Measurements from ENCODE around the gene FRMD1. TPM values are rescaled to one million over a fixed set of nuclear protein-coding genes. Genes with fewer than 3 reads are reported as not detected.

The FRMD1 gene
- polyA plus RNA-seq, 3 donors from 2014 or later = not detected

- Mint-ChIP-seq H3K4me1 (no peaks in the 10 kb centered on the region), H3K36me3 (no peaks in the 10 kb centered on the region), H3K4me3 (no peak overlapping the region), H3K9me3 (peaks cover 0 to 3% (median 0%) of the 10 kb centered on the region in 6 donors), H3K27ac (no peak overlapping the region), H3K27me3 (ENCODE audit: low read depth in 3 of 3) (peaks cover 9 to 16% (median 15%) of the 10 kb centered on the region in 3 donors)
- DNase-seq = no peak
These were observed 24.2 kb upstream of the FRMD1 start for GRCh38 chr6:168103050-168103830.

DNA sequence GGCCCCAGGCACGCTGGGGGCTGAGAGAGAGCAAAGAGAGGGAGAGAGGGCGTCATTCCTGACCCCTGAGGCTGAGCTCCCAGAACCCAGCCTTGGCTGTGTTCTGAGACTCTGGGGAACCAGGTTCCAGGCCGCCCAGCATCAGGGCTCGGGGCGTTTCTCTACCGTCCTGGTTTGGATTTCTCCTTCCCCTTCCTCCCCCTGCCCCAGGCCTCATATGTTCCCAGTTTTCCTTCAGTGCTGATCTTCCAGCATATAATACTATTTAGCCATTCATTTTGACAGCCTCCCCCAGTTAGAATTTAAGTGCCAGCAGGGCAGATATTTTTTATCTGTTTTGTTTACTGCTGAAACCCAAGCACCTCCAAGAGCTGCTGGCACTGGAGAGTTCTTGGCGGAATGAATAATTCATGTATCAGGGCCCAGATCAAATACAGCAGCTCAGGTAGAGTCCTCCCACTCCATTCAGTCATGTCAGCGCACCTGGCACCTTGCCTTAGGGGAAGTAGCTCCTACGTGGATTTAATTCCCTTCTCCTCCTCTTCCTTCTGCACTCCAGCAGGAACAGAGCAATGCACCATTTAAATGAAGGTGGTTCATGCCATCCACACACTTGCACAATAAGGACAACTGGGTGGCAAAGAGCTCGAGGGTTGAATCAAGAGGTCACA, 23.4 kb upstream of the FRMD1 start:
- H3K9me3 Mint-ChIP-seq = peaks cover 0 to 3% (median 0%) of the 10 kb centered on the region in 6 donors
- DNase-seq = no peak
- no peak overlapping the region for H3K4me3 Mint-ChIP-seq
- H3K27me3 Mint-ChIP-seq (ENCODE audit: low read depth in 3 of 3) = peaks cover 9 to 16% (median 15%) of the 10 kb centered on the region in 3 donors
- no peaks in the 10 kb centered on the region for H3K4me1 Mint-ChIP-seq
- no peak overlapping the region for H3K27ac Mint-ChIP-seq
- no peaks in the 10 kb centered on the region for H3K36me3 Mint-ChIP-seq

- Mint-ChIP-seq H3K27ac (no peak overlapping the region), H3K36me3 (no peaks in the 10 kb centered on the region), H3K4me1 (no peaks in the 10 kb centered on the region), H3K27me3 (ENCODE audit: low read depth in 3 of 3) (peaks cover 9 to 16% (median 15%) of the 10 kb centered on the region in 3 donors), H3K4me3 (no peak overlapping the region), H3K9me3 (peaks cover 0 to 3% (median 0%) of the 10 kb centered on the region in 6 donors)
- DNase-seq = no peak
These were observed 22.7 kb upstream of the FRMD1 start for GRCh38 chr6:168101590-168102314.

DNA sequence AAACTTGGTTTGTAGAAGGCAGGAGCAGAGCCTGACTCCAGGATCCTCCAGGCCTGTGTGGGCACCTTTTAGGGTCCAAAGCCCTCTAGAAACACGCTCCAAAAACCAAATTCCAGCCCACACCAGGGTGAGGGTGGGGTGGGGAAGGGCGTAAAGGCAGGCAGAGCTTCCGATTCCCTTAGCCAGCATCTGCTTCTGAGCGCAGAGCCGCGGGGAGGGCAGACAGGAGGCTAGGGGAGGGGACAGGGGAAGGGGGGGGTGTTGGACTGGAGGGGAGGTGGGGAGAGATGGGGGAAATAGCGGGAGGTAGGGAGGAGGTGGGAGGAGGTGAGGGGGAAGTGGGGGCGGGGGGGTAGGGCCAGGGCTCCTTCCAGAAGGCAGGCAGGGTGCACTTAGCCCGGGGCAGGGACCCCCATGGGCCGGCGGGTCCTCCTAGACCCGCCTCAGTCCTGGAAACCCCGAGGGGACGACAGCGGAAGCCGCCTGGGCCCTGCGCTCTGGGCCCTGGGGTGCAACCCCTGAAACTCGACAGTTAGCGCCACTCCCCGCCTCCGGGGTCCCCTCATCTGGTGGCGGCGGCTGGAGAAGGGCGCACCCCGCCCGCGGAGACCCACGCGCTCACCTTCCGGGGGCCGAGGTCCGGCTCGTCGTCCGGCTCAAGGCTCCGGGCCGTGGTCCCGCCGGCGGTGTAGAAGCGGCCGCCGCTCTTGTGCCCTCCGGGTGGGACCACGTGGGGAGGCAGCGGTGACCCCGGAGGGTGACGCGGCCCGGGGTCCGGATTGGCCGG, 22.0 kb upstream of the FRMD1 start:
- Mint-ChIP-seq H3K36me3 (no peaks in the 10 kb centered on the region), H3K4me3 (no peak overlapping the region), H3K9me3 (peaks cover 0 to 3% (median 0%) of the 10 kb centered on the region in 6 donors), H3K27me3 (ENCODE audit: low read depth in 3 of 3) (peaks cover 6 to 16% (median 15%) of the 10 kb centered on the region in 3 donors), H3K4me1 (no peaks in the 10 kb centered on the region), H3K27ac (no peak overlapping the region)
- DNase-seq = no peak

GRCh38 chr6:168100011-168100802, 21.2 kb upstream of the FRMD1 start:
- Mint-ChIP-seq H3K4me3 (no peak overlapping the region), H3K27ac (no peak overlapping the region), H3K36me3 (no peaks in the 10 kb centered on the region), H3K9me3 (peaks cover 0 to 3% (median 0%) of the 10 kb centered on the region in 6 donors), H3K27me3 (ENCODE audit: low read depth in 3 of 3) (peaks cover 6 to 18% (median 11%) of the 10 kb centered on the region in 3 donors), H3K4me1 (no peaks in the 10 kb centered on the region)
- no peak for DNase-seq

DNA sequence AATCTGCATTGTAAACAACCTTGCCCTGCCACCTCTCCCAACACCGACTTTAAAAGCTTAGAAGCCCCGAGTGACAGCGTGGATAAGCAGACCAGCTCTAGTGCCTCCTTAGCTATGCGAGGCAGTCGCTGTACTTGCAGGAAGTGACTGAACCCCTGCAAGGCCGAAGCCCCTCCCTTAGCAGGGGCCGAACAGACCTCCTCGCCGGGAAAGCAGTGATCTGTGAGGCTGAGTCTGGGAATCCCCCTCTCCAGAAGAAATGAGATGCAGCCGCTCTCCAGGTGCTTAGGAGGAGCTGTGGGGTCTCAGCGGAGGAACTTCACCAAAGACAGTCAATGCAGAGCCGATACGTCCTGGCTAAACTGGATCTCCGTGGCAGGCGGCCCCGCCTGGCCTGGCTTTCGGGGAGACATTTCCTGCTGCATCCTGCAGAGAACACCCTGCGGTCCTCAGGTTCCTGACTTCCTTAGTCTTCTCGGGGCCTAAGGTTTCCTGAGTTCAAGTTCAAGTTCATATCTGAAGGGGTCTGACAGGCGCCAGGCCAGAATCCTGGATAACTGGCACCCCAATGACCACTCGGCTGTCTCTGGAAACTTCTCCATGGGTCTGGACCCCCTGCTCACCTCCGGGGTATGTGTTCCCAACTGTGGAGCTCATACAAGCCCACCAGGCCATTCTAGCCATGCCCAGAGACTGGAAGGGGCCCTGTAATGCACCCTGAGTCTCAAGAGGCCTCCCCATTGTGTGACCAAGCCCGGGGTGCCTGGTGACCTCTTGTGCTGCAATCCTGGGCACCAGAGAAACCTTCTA, 20.4 kb upstream of the FRMD1 start:
- Mint-ChIP-seq H3K27ac (no peak overlapping the region), H3K27me3 (ENCODE audit: low read depth in 3 of 3) (peaks cover 2 to 18% (median 11%) of the 10 kb centered on the region in 3 donors), H3K9me3 (peaks cover 0 to 3% (median 0%) of the 10 kb centered on the region in 6 donors), H3K4me3 (no peak overlapping the region), H3K36me3 (no peaks in the 10 kb centered on the region), H3K4me1 (no peaks in the 10 kb centered on the region)
- DNase-seq = no peak

DNA sequence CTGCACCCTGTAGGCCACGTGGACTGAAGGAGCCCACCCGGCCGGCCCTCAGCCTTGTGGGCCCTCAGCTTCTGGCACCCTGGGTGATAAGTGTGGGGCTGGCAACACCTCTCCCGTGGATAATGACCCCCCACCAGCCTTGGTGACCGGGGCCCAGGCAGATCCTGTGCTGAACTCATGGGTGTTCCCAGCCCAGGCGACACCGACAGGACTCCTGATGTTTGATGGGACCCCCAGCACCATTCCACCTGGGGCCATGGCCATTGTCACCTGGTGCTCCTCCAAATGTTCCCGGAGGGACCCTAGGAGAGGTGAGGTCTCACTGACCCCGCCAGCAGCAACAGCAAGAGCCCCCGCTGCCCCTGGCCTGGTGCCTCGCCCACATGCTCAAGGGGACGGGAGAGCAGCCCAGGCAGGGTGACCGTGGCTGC, 19.4 kb upstream of the FRMD1 start:
- no peak for DNase-seq
- Mint-ChIP-seq H3K9me3 (peaks cover 0 to under 1% (median 0%) of the 10 kb centered on the region in 6 donors), H3K4me3 (no peak overlapping the region), H3K27ac (no peak overlapping the region), H3K36me3 (no peaks in the 10 kb centered on the region), H3K4me1 (no peaks in the 10 kb centered on the region), H3K27me3 (ENCODE audit: low read depth in 3 of 3) (peaks cover 2 to 18% (median 6%) of the 10 kb centered on the region in 3 donors)

- DNase-seq = no peak
- Mint-ChIP-seq H3K27me3 (ENCODE audit: low read depth in 3 of 3) (peaks cover 2 to 17% (median 6%) of the 10 kb centered on the region in 3 donors), H3K4me1 (no peaks in the 10 kb centered on the region), H3K36me3 (no peaks in the 10 kb centered on the region), H3K27ac (no peak overlapping the region), H3K4me3 (no peak overlapping the region), H3K9me3 (no peaks in the 10 kb centered on the region)
These were observed 18.8 kb upstream of the FRMD1 start for GRCh38 chr6:168097621-168098430.

- DNase-seq = no peak
- no peaks in the 10 kb centered on the region for H3K4me1 Mint-ChIP-seq
These were observed 18.2 kb upstream of the FRMD1 start for GRCh38 chr6:168097221-168097620.

DNA sequence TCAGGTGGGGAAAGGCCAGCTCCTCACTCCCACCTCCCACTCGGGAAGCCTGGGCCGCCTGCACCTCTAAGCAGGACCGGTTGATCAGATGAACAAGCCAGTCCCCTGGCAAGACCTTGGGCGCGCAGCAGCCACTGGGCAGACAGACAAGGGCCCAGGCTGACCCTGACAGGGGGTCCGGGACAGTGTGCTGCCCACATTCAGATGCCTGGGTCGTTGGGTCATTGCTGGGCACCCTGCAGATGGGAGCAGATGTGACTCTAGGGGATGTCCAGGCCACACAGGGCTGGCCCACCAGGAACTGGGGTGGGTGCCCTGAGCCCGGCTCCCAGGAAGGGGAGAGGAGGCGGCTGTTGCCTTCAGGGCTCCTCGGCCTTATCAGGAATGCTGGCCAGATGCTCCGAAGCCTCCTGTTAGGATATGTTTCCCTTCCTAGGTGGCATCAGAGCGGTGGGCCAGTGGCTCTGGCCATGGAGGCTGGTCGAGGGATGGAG, 17.3 kb upstream of the FRMD1 start:
- no peak for DNase-seq
- Mint-ChIP-seq H3K36me3 (no peaks in the 10 kb centered on the region), H3K4me3 (no peak overlapping the region), H3K27me3 (ENCODE audit: low read depth in 3 of 3) (peaks cover 0 to 13% (median 2%) of the 10 kb centered on the region in 3 donors), H3K9me3 (no peaks in the 10 kb centered on the region), H3K4me1 (no peaks in the 10 kb centered on the region), H3K27ac (no peak overlapping the region)

More at GRCh38 chr6:168097221-168097620, 18.2 kb upstream of the FRMD1 start:
- Mint-ChIP-seq H3K9me3 (no peaks in the 10 kb centered on the region), H3K4me3 (no peak overlapping the region), H3K36me3 (no peaks in the 10 kb centered on the region), H3K27ac (no peak overlapping the region), H3K27me3 (ENCODE audit: low read depth in 3 of 3) (peaks cover 2 to 16% (median 3%) of the 10 kb centered on the region in 3 donors)

DNA sequence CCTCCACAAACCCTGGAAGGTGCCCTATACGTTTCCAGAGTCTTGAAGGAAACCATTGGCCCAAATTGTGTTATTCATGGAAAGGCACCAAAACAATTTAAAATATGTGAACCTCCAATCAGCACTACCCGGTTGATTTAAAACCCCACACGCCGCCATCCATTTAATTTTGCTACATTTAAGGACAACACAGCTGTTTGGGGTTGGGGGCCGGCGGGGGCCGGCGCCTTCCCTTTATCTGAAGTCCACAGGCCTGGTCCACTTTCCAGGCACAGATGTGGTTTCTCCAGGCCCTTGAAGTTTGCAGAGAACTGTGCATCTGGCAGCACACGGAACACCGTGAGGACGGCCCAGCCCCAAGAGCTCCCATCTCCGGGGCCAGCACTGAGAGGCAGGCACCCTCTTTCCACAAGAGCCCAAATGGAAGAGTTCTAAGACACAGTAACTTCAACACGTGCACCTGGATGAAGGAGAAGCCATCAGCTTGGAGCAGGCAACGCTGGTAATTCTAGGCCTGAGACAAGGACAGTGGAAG, 16.8 kb upstream of the FRMD1 start:
- no peaks in the 10 kb centered on the region for H3K9me3 Mint-ChIP-seq
- DNase-seq = no peak
- peaks cover 0 to 13% (median 2%) of the 10 kb centered on the region in 3 donors for H3K27me3 Mint-ChIP-seq (ENCODE audit: low read depth in 3 of 3)
- H3K4me3 Mint-ChIP-seq = no peak overlapping the region
- no peaks in the 10 kb centered on the region for H3K36me3 Mint-ChIP-seq
- H3K27ac Mint-ChIP-seq = no peak overlapping the region
- no peaks in the 10 kb centered on the region for H3K4me1 Mint-ChIP-seq
